ENCODE data around the gene DYNLT1. TPM values are rescaled to one million over a fixed set of nuclear protein-coding genes. Genes with fewer than 3 reads are reported as not detected.

DYNLT1 gene
- total RNA-seq, 4 donors from 2014 or later: 2.8 to 104 (median 75.5) TPM

- H3K4me3 ChIP-seq: no peak overlapping the region
- DNase-seq: no peak
- intact Hi-C loops (cut with DNase I; ENCODE audit: low total_unique reads): no loop called here
- no peak overlapping the region for H3K27ac ChIP-seq
- no peaks in the 10 kb centered on the region for H3K9me3 ChIP-seq
- in situ Hi-C loops (cut with MboI; ENCODE audit: low pct_ligation_motif_present in 1 of 4, low pct_unique_long_range_greater_than_20kb in 1 of 4, low sequenced_read_pairs in 3 of 4): no loop called here
- no peaks in the 10 kb centered on the region for H3K27me3 ChIP-seq
- TF ChIP-seq POLR2AphosphoS5 (IDR thresholded peaks at IDR 0.05) (no peak), CTCF (IDR thresholded peaks at IDR 0.05) (no peak), POLR2A (IDR thresholded peaks at IDR 0.05) (no peak), EP300 (IDR thresholded peaks at IDR 0.05; ENCODE audit: low read depth) (no peak)
- 82 to 90% methylated on average over 2 to 7 of the region's 7 CpGs for WGBS, 2 donors (ENCODE audit: low coverage in 1 of 2)
- no peaks in the 10 kb centered on the region for H3K4me1 ChIP-seq
- H3K36me3 ChIP-seq: peaks cover 0 to 54% (median 22%) of the 10 kb centered on the region in 4 donors
These were observed 53.3 kb downstream of the DYNLT1 start for GRCh38 chr6:158591134-158591809.

- intact Hi-C loops (cut with DNase I; ENCODE audit: low total_unique reads): no loop called here
- no peak overlapping the region for H3K4me3 ChIP-seq
- no peaks in the 10 kb centered on the region for H3K4me1 ChIP-seq
- WGBS, 2 donors (ENCODE audit: low coverage in 1 of 2): 92 to 94% methylated on average over 6 to 8 of the region's 8 CpGs
- TF ChIP-seq POLR2AphosphoS5 (IDR thresholded peaks at IDR 0.05) (no peak), POLR2A (IDR thresholded peaks at IDR 0.05) (no peak), CTCF (IDR thresholded peaks at IDR 0.05) (no peak), EP300 (IDR thresholded peaks at IDR 0.05; ENCODE audit: low read depth) (no peak)
- in situ Hi-C loops (cut with MboI; ENCODE audit: low pct_ligation_motif_present in 1 of 4, low pct_unique_long_range_greater_than_20kb in 1 of 4, low sequenced_read_pairs in 3 of 4): no loop called here
- H3K27me3 ChIP-seq: no peaks in the 10 kb centered on the region
- H3K27ac ChIP-seq: no peak overlapping the region
- DNase-seq: no peak
- H3K9me3 ChIP-seq: no peaks in the 10 kb centered on the region
- H3K36me3 ChIP-seq: peaks cover 0 to 68% (median 29%) of the 10 kb centered on the region in 4 donors
These were observed 55.2 kb downstream of the DYNLT1 start for GRCh38 chr6:158589366-158589765.

- TF ChIP-seq POLR2AphosphoS5 (IDR thresholded peaks at IDR 0.05) (no peak), CTCF (IDR thresholded peaks at IDR 0.05) (no peak), EP300 (IDR thresholded peaks at IDR 0.05; ENCODE audit: low read depth) (no peak), POLR2A (IDR thresholded peaks at IDR 0.05) (no peak)
These were observed 57.9 kb downstream of the DYNLT1 start for GRCh38 chr6:158586652-158587051.

More at GRCh38 chr6:158586652-158587051, 57.9 kb downstream of the DYNLT1 start:
- Histone ChIP-seq H3K36me3 (peaks cover 0 to 52% (median 24%) of the 10 kb centered on the region in 4 donors), H3K27me3 (no peaks in the 10 kb centered on the region), H3K4me1 (no peaks in the 10 kb centered on the region), H3K27ac (no peak overlapping the region), H3K9me3 (no peaks in the 10 kb centered on the region), H3K4me3 (no peak overlapping the region)
- WGBS, 2 donors (ENCODE audit: low coverage in 1 of 2): 99 to 100% methylated on average over 1 to 8 of the region's 8 CpGs
- DNase-seq: no peak
- intact Hi-C loops (cut with DNase I; ENCODE audit: low total_unique reads) (no loop called here), in situ Hi-C loops (cut with MboI; ENCODE audit: low pct_ligation_motif_present in 1 of 4, low pct_unique_long_range_greater_than_20kb in 1 of 4, low sequenced_read_pairs in 3 of 4) (no loop called here)

Small RNA genes lying within 50 kb of the gene (small RNA-seq; reads per million reads assigned to genes)
- gene MIR7161: 0 reads per million in 4 donors

Other genes starting within 250 kb of the DYNLT1 start
- gene TMEM181, start 84.7 kb downstream of the DYNLT1 start, total RNA-seq: 10 to 100 TPM; 15.7 to 41.3 (median 34.2) TPM
- gene SYTL3, start 5.3 kb upstream of the DYNLT1 start, total RNA-seq: 1 to 10 TPM; 2.4 to 6.4 (median 2.9) TPM
- gene EZR, start 174.6 kb upstream of the DYNLT1 start, total RNA-seq: 100 to 1,000 TPM; 149 to 430 (median 319) TPM